GM12878 (cell line): ENCODE measurements around the gene LSAMP.

Experiments used
- BMI1 ChIP-seq: fragments of 450-650 bp; IDR thresholded peaks from 2 replicates; pipeline ENCODE4 v1.6.1; 2016; ENCODE audit warnings: mild to moderate bottlenecking, moderate library complexity, borderline replicate concordance
- DPF2 ChIP-seq: fragments of 450-650 bp; IDR thresholded peaks from 2 replicates; pipeline ENCODE4 v1.6.1; 2017; ENCODE audit warnings: mild to moderate bottlenecking
- PML ChIP-seq: IDR thresholded peaks from 2 replicates; pipeline ENCODE4 v1.6.1; 2012; ENCODE audit warnings: low read length, inconsistent platforms
- POLR2AphosphoS2 ChIP-seq: IDR thresholded peaks from 2 replicates; pipeline ENCODE4 v1.6.1; 2011; ENCODE audit warnings: low read depth, mild to moderate bottlenecking, low read length, improper control_type of control experiment, moderate library complexity
- POLR2AphosphoS5 ChIP-seq: IDR thresholded peaks from 2 replicates; pipeline ENCODE4 v1.6.1; 2011; ENCODE audit warnings: mild to moderate bottlenecking, low read length, inconsistent platforms
- ZNF24 ChIP-seq: fragments of 450-650 bp; IDR thresholded peaks from 2 replicates; pipeline ENCODE4 v1.6.1; 2017; ENCODE audit warnings: antibody characterized with exemption, mild to moderate bottlenecking
- TF ChIP-seq, protein P1 (sequence below), 3 experiments: IDR thresholded peaks in 2 of 3; conservative IDR thresholded peaks in 1 of 3; 2 replicates each; pipeline ENCODE4 v1.5.1; 2011; ENCODE audit warnings: low read depth in 3 of 3, low read length in 3 of 3, mild to moderate bottlenecking in 3 of 3, control low read depth in 2 of 3, moderate library complexity in 2 of 3, inconsistent platforms in 1 of 3, mixed read lengths in 1 of 3; ENCODE audit not compliant: control insufficient read depth in 2 of 3, insufficient read depth in 1 of 3; ENCODE audit errors: extremely low read depth in 1 of 3

DNA sequence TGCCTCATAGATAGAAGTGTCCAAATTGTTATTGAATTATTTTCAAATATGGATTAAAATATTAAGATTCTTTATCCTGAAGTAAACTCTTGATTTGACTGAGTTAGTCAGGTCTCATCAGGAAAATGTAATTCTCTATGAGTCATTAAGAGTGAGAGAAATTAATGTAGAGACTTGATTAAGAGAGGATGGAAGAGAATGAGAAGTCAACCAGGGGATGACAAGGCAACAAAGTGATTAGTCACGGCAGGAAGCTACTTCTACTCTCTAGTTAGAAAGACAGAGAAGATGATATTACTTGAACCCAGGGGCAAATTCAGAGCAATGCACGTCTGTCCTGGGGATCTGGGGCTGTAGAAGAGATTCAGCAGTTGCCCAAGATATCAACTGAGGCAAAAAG lies 202.5 kb downstream of the LSAMP start:
- no peak for TF ChIP-seq BMI1
- no peak for TF ChIP-seq POLR2AphosphoS2
- no peak for TF ChIP-seq DPF2
- TF ChIP-seq, protein P1, sequence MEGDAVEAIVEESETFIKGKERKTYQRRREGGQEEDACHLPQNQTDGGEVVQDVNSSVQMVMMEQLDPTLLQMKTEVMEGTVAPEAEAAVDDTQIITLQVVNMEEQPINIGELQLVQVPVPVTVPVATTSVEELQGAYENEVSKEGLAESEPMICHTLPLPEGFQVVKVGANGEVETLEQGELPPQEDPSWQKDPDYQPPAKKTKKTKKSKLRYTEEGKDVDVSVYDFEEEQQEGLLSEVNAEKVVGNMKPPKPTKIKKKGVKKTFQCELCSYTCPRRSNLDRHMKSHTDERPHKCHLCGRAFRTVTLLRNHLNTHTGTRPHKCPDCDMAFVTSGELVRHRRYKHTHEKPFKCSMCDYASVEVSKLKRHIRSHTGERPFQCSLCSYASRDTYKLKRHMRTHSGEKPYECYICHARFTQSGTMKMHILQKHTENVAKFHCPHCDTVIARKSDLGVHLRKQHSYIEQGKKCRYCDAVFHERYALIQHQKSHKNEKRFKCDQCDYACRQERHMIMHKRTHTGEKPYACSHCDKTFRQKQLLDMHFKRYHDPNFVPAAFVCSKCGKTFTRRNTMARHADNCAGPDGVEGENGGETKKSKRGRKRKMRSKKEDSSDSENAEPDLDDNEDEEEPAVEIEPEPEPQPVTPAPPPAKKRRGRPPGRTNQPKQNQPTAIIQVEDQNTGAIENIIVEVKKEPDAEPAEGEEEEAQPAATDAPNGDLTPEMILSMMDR (IDR thresholded peaks at IDR 0.05 in 2 of 3, conservative IDR thresholded peaks at IDR 0.05 in 1 of 3; ENCODE audit: control insufficient read depth in 2 of 3, extremely low read depth in 1 of 3, insufficient read depth in 1 of 3, low read depth in 3 of 3, low read length in 3 of 3) = no peak
- no peak for TF ChIP-seq POLR2AphosphoS5
- no peak for TF ChIP-seq PML
- TF ChIP-seq ZNF24 = no peak
